Effector memory CD8-positive, alpha-beta T cell (primary cell): Measurements from ENCODE around the gene UGT1A4.
"Not testable (repeated sequence)": the region's sequence is repeated elsewhere in the genome, so short reads cannot be mapped to it uniquely, and the experiment has no call there.

ENCODE experiments used
- ATAC-seq: fragments of 150-1000 bp; cut with Tn5 transposase; replicated peaks from 2 replicates; pipeline ENCODE4 v1.10.0; 2021; ENCODE audit warnings: mild to moderate bottlenecking, moderate library complexity
- DNase-seq, 3 experiments: peaks; one replicate each; pipeline ENCODE4 v3.0.0; 2021
- H3K27ac Mint-ChIP-seq, 2 donors: one replicate each; pipeline ENCODE4 v1.8.0; 2022; ENCODE audit warnings: mild to moderate bottlenecking in 2 of 2, mixed read lengths in 2 of 2, moderate library complexity in 2 of 2
- H3K27me3 Mint-ChIP-seq, 2 donors: one replicate each; pipeline ENCODE4 v1.8.0; 2022; ENCODE audit warnings: mixed read lengths in 2 of 2
- H3K36me3 Mint-ChIP-seq: one replicate; pipeline ENCODE4 v1.8.0; 2022; ENCODE audit warnings: mild to moderate bottlenecking, moderate library complexity, mixed read lengths; ENCODE audit not compliant: insufficient read depth
- H3K4me1 Mint-ChIP-seq, 2 donors: one replicate each; pipeline ENCODE4 v1.8.0; 2022; ENCODE audit warnings: low read depth in 2 of 2, mixed read lengths in 2 of 2
- H3K4me3 Mint-ChIP-seq, 2 donors: one replicate each; pipeline ENCODE4 v1.8.0; 2022; ENCODE audit warnings: mild to moderate bottlenecking in 2 of 2, mixed read lengths in 2 of 2, moderate library complexity in 2 of 2
- H3K9me3 Mint-ChIP-seq, 2 donors: one replicate each; pipeline ENCODE4 v1.8.0; 2022; ENCODE audit warnings: mixed read lengths in 2 of 2

UGT1A4 gene

GRCh38 chr2:233689031-233689430 lies 29.5 kb upstream of the UGT1A4 start:
- Mint-ChIP-seq H3K4me1 (no peaks in the 10 kb centered on the region), H3K36me3 (no peaks in the 10 kb centered on the region), H3K27me3 (peaks cover 43 to 69% of the 10 kb centered on the region in 2 donors), H3K4me3 (no peak overlapping the region), H3K9me3 (no peaks in the 10 kb centered on the region), H3K27ac (no peak overlapping the region)
- DNase-seq, result no peak
- ATAC-seq, result no peak

GRCh38 chr2:233689501-233689900 lies 29.0 kb upstream of the UGT1A4 start:
- Mint-ChIP-seq H3K27ac (no peak overlapping the region), H3K36me3 (no peaks in the 10 kb centered on the region), H3K4me3 (no peak overlapping the region), H3K27me3 (peaks cover 43 to 71% of the 10 kb centered on the region in 2 donors), H3K4me1 (no peaks in the 10 kb centered on the region), H3K9me3 (no peaks in the 10 kb centered on the region)
- DNase-seq, result no peak
- no peak for ATAC-seq

GRCh38 chr2:233690444-233690843 lies 28.1 kb upstream of the UGT1A4 start:
- DNase-seq (no peak), ATAC-seq (no peak)
- Mint-ChIP-seq H3K4me3 (no peak overlapping the region), H3K4me1 (no peaks in the 10 kb centered on the region), H3K36me3 (no peaks in the 10 kb centered on the region), H3K9me3 (no peaks in the 10 kb centered on the region), H3K27me3 (peaks cover 43 to 71% of the 10 kb centered on the region in 2 donors), H3K27ac (no peak overlapping the region)

- peaks cover 4% of the 10 kb centered on the region for H3K36me3 Mint-ChIP-seq
- H3K27me3 Mint-ChIP-seq, result peaks cover 39 to 76% of the 10 kb centered on the region in 2 donors
- H3K4me3 Mint-ChIP-seq, result no peak overlapping the region
- ATAC-seq, result no peak
- H3K27ac Mint-ChIP-seq, result no peak overlapping the region
- no peaks in the 10 kb centered on the region for H3K9me3 Mint-ChIP-seq
- no peak for DNase-seq
- H3K4me1 Mint-ChIP-seq, result no peaks in the 10 kb centered on the region
Observed at GRCh38 chr2:233691443-233692433, 26.8 kb upstream of the UGT1A4 start.

- Mint-ChIP-seq H3K4me3 (no peak within 1 kb of the TSS), H3K27ac (no peak within 1 kb of the TSS), H3K9me3 (no peaks in the 10 kb centered on the region), H3K36me3 (peaks cover 4% of the 10 kb centered on the region), H3K27me3 (peaks cover 37 to 77% of the 10 kb centered on the region in 2 donors), H3K4me1 (no peaks in the 10 kb centered on the region)
- DNase-seq (no peak), ATAC-seq (no peak)
Observed at GRCh38 chr2:233692648-233693047, 25.9 kb upstream of the UGT1A4 start, which contains the start of gene UGT1A6. Gene UGT1A6, plus strand, starts transcription at chr2:233692890. Its CDS starts 115 bp downstream, at chr2:233693005.

- DNase-seq (no peak), ATAC-seq (no peak)
- Mint-ChIP-seq H3K27me3 (peaks cover 28 to 71% of the 10 kb centered on the region in 2 donors), H3K27ac (no peak overlapping the region), H3K36me3 (peaks cover 4% of the 10 kb centered on the region), H3K4me3 (no peak overlapping the region), H3K4me1 (no peaks in the 10 kb centered on the region), H3K9me3 (no peaks in the 10 kb centered on the region)
Observed at GRCh38 chr2:233693963-233694362, 24.6 kb upstream of the UGT1A4 start.

GRCh38 chr2:233698740-233699139 lies 19.8 kb upstream of the UGT1A4 start:
- peaks cover 4% of the 10 kb centered on the region for H3K36me3 Mint-ChIP-seq
- no peak overlapping the region for H3K4me3 Mint-ChIP-seq
- peaks cover 35 to 38% of the 10 kb centered on the region in 2 donors for H3K27me3 Mint-ChIP-seq
- ATAC-seq, result no peak
- no peaks in the 10 kb centered on the region for H3K4me1 Mint-ChIP-seq
- no peak overlapping the region for H3K27ac Mint-ChIP-seq
- no peaks in the 10 kb centered on the region for H3K9me3 Mint-ChIP-seq
- DNase-seq, result no peak

GRCh38 chr2:233699424-233700027 lies 19.0 kb upstream of the UGT1A4 start:
- Mint-ChIP-seq H3K27ac (no peak overlapping the region), H3K4me1 (no peaks in the 10 kb centered on the region), H3K36me3 (peaks cover 4% of the 10 kb centered on the region), H3K4me3 (no peak overlapping the region), H3K9me3 (peaks cover 0 to 2% of the 10 kb centered on the region in 2 donors), H3K27me3 (peaks cover 30 to 44% of the 10 kb centered on the region in 2 donors)
- DNase-seq (no peak), ATAC-seq (no peak)

GRCh38 chr2:233700028-233700635 lies 18.4 kb upstream of the UGT1A4 start:
- Mint-ChIP-seq H3K9me3 (peaks cover 0 to 2% of the 10 kb centered on the region in 2 donors), H3K36me3 (peaks cover 4% of the 10 kb centered on the region), H3K4me1 (no peaks in the 10 kb centered on the region), H3K27me3 (peaks cover 34 to 50% of the 10 kb centered on the region in 2 donors), H3K27ac (no peak overlapping the region), H3K4me3 (no peak overlapping the region)
- DNase-seq (no peak), ATAC-seq (no peak)

- not testable (repeated sequence) for H3K4me1 Mint-ChIP-seq, H3K27ac Mint-ChIP-seq, H3K36me3 Mint-ChIP-seq, DNase-seq, H3K4me3 Mint-ChIP-seq, ATAC-seq, H3K9me3 Mint-ChIP-seq
- peaks cover 35 to 57% of the 10 kb centered on the region in 2 donors for H3K27me3 Mint-ChIP-seq
Observed at GRCh38 chr2:233700842-233701241, 17.7 kb upstream of the UGT1A4 start.

GRCh38 chr2:233702238-233702637 lies 16.3 kb upstream of the UGT1A4 start:
- DNase-seq (no peak), ATAC-seq (no peak)
- Mint-ChIP-seq H3K9me3 (peaks cover 0 to 2% of the 10 kb centered on the region in 2 donors), H3K27ac (no peak overlapping the region), H3K27me3 (peaks cover 26 to 61% of the 10 kb centered on the region in 2 donors), H3K4me1 (no peaks in the 10 kb centered on the region), H3K4me3 (no peak overlapping the region), H3K36me3 (no peaks in the 10 kb centered on the region)

GRCh38 chr2:233705911-233706506 lies 12.5 kb upstream of the UGT1A4 start:
- H3K27ac Mint-ChIP-seq, result no peak overlapping the region
- ATAC-seq, result no peak
- peaks cover 0 to 2% of the 10 kb centered on the region in 2 donors for H3K9me3 Mint-ChIP-seq

GRCh38 chr2:233706720-233707119 lies 11.8 kb upstream of the UGT1A4 start:
- Mint-ChIP-seq H3K4me1 (no peaks in the 10 kb centered on the region), H3K36me3 (no peaks in the 10 kb centered on the region), H3K4me3 (no peak overlapping the region), H3K27ac (no peak overlapping the region), H3K9me3 (peaks cover 0 to 2% of the 10 kb centered on the region in 2 donors), H3K27me3 (peaks cover 56 to 76% of the 10 kb centered on the region in 2 donors)
- no peak for ATAC-seq
- no peak for DNase-seq

More at GRCh38 chr2:233705911-233706506, 12.5 kb upstream of the UGT1A4 start:
- H3K4me3 Mint-ChIP-seq, result no peak overlapping the region
- H3K27me3 Mint-ChIP-seq, result peaks cover 49 to 76% of the 10 kb centered on the region in 2 donors
- no peaks in the 10 kb centered on the region for H3K4me1 Mint-ChIP-seq
- no peaks in the 10 kb centered on the region for H3K36me3 Mint-ChIP-seq
- DNase-seq, result no peak
